T-helper 1 cell (primary cell): ENCODE results near the gene ACSL6.

Experiments
- DNase-seq, 5 donors: peaks; one replicate each; pipeline ENCODE4 v3.0.0-alpha.2; 2012 to 2020
- total RNA-seq, 4 donors: gene quantifications; one replicate each; lab custom pipeline; 2026; lab: John Stamatoyannopoulos, UW

The ACSL6 gene, protein sequence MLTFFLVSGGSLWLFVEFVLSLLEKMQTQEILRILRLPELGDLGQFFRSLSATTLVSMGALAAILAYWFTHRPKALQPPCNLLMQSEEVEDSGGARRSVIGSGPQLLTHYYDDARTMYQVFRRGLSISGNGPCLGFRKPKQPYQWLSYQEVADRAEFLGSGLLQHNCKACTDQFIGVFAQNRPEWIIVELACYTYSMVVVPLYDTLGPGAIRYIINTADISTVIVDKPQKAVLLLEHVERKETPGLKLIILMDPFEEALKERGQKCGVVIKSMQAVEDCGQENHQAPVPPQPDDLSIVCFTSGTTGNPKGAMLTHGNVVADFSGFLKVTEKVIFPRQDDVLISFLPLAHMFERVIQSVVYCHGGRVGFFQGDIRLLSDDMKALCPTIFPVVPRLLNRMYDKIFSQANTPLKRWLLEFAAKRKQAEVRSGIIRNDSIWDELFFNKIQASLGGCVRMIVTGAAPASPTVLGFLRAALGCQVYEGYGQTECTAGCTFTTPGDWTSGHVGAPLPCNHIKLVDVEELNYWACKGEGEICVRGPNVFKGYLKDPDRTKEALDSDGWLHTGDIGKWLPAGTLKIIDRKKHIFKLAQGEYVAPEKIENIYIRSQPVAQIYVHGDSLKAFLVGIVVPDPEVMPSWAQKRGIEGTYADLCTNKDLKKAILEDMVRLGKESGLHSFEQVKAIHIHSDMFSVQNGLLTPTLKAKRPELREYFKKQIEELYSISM
- total RNA-seq: 34.0 to 43.9 (median 39.2) reads per million in 4 donors

DNA sequence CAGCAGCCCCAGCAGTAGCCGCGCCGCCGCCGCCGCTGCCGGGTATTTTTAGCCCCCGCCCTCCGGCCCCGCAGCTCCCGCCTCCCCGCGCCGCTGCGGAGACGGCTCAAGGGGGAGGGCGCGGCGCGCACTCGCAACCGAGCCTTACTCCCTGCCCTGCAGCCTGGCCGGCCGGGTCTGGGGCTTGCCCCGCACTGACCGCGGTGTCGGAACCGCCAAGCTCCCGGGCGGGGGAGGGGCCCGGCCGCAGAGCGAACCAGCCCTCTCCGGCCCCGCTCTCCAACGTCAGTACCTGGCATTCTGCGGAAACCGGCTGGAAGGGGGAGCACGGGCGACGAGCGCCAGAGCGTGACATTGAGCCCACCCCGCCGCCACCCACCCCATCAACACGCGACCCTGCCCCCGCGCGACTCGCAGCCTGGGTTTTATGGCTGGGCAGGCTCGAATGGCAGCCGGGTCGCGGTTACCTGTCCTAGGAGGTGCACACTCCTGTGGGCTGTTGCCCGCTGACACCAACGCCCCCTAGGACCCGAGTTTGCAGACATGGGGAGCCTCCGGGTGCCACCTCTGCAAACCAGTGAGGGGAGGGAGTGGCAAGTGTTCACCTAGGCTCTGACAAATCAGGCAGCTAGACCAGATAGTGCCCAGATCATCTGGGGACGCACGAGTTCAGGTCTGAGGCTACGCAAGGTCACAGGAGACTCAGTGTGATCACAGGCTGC lies at the start of gene ACSL6:
Gene ACSL6, minus strand, starts transcription at position 37 of the 722 bp plus-strand sequence. CDS start 105 bp downstream, outside the sequence.
- DNase-seq: peak in 3 of 5 donors; percentile 36 to 51 (median 39)

DNA sequence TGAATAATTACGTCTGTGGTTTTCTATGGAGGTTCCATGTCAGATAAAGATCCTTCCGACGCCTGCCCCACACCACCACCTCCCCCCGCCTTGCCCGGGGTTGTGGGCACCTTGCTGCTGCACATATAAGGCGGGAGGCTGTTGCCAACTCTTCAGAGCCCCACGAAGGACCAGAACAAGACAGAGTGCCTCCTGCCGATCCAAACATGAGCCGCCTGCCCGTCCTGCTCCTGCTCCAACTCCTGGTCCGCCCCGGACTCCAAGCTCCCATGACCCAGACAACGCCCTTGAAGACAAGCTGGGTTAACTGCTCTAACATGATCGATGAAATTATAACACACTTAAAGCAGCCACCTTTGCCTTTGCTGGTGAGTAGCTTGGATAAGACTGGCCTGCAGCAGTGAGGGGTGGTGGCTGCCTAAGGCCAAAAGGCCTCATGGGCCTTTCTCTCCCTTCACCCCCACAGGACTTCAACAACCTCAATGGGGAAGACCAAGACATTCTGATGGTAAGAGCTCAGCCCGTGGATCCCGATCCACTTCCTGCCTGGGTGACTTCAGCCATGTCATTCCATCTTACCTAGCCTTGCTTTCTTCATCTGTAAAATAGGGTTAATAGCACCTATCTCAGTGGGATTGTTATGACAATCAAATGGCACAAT lies 49.2 kb upstream of the ACSL6 start, which contains the start of gene IL3:
Gene IL3, plus strand, starts transcription at position 155 of the 661 bp plus-strand sequence. Its CDS starts 52 bp downstream, at position 207.
- no peak for DNase-seq

DNA sequence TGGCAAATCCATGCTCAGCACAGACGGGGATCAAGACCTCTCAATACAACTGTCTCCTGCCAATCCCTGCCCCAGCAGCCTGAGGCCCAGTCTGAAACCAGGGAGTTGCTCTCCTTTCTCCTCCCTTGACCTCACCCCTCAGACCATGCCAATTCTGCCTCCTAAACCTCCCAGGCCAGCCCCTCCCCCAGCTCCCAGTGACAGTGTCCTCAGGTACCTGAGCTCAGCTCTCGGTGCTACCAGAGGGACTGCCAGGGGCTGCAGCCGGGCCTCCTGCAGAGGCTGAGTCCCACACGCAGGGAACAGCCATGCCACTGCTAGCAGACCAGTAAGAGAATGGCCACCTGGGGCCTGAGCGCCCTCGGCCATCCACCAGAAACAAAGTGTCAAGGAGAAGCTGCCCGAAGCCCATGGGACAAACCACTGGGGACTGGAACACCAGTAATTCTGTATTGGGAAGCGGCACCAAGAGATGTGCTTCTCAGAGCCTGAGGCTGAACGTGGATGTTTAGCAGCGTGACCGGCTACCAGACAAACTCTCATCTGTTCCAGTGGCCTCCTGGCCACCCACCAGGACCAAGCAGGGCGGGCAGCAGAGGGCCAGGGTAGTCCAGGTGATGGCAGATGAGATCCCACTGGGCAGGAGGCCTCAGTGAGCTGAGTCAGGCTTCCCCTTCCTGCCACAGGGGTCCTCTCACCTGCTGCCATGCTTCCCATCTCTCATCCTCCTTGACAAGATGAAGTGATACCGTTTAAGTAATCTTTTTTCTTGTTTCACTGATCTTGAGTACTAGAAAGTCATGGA lies 48.4 kb upstream of the ACSL6 start:
- DNase-seq: no peak

DNA sequence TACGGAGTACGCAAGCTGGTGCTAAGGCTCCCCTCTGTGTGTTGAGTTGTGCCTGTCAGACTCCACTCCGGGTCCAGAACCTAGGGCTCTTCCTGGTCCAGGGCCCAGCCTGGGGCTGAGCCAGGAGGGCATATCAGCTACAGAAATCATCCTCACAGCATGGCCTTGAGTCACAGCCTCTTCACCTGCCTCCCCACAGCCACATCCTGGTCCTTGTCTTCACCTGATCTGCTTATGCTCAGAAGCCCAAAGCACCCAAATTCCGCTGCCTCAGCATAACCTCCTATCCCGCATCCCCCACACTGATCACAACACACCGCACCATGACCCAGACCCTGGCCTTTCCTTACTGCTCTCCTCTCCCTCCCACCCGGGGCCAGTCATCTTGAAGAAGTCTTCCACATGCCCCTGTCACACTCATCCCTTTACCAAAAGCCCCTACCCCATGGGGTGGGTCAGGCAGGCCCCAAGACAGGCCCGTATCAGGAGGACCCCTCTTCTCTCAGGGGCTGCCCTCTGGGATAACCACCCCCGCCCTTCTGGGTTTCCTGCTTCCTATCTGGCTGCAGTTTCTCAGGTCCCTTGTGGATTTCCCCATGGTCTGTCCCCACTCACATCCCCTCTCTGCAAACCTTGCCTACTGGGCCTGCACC lies 47.7 kb upstream of the ACSL6 start:
- peak in 2 of 5 donors; percentile 18 to 29 for DNase-seq

DNA sequence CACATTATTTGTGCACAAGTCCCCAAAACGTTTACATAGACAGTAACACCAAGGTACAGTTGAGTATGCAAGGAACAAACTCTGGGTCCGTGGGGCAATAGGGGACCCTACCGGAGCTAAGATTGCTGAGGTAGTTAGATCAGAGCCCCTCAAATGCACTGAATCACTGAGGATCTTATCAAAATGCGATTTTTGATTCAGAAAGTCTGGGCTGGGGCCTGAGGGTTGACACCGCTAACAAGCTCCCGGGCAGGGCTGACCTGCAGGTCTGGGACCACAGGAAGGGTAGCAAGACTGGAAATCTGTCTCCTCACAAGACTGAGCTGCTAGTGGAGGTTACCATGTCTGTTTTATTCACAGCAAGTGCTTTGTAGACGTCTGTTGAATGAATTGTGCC lies 47.2 kb upstream of the ACSL6 start:
- no peak for DNase-seq

DNA sequence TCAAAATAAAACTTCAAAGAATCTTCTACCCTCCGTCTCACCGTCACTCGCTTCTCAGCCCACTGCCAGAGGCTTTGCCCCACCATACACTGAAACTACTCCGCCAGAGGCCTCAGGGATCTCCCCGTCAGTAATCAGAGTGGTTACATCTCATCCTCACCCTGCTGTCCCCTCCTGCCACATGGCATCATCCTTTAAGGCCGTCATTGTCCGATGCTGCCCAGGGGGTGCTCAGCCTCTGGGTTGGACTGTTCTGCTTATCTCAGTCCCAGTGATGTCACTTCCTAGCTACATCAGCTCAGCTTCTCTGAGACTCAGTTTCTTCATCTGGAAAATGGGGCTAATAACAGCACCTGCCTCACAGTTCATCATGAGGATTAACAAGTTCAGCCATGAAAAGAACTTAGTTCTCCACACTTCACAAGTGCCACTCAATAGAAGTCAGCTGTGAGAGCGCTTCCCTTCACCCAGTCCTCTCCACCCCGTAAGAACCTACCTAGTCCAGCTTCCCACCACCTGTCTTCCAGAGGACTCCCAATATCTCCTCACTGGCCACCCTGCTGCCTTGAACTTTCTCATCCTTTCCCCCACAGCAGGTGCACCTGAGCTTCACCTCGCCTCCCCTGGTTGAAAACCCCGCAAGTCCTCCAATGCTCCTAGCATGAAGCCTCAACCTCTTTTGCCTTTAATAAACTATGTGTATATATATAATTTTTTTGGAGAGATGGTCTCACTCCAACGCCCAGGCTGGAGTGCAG lies 46.2 kb upstream of the ACSL6 start:
- DNase-seq: no peak

DNA sequence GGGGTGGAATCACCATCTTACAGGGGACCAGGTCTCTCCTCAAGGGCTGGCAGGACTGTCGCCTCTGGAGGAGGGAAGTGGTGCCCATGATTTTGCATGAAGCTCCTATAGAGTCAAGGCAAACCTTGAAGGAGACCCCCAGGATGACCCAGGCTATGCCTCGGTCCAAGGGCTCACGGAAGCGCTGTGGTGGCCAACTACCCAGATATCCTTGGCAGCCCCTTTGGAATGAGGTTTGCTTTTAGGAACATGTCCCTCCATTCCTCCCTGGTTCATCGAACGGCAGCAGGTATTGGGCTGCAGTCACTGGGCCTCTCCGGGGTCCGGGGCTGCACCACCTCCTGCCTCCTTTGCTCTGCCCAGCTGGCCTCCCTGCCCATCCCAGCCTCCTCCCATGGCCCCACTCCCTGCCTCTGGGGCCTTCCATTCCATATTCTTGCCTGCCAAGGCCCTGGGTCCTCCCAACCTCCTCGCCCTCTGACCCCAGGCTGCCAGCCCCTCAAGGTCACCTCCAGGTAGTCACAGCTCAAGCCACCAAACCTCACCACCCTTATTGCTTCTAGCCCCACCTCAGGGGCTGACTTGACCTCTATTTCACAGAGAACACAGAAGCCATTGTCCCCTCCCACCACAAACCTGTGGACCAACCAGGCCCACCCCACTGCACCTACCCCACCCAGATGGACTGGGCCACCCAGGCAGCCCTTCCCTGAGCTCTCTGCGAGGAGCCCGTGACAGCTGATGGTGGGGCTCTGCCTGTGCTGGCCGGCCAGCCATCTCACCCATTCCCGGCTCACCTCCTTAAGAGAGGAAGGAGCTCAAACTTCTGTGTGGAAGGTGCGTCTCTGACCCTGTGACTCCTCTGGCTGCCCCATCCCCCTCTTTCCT lies 45.4 kb upstream of the ACSL6 start:
- peak in 1 of 5 donors; percentile 11 for DNase-seq

DNA sequence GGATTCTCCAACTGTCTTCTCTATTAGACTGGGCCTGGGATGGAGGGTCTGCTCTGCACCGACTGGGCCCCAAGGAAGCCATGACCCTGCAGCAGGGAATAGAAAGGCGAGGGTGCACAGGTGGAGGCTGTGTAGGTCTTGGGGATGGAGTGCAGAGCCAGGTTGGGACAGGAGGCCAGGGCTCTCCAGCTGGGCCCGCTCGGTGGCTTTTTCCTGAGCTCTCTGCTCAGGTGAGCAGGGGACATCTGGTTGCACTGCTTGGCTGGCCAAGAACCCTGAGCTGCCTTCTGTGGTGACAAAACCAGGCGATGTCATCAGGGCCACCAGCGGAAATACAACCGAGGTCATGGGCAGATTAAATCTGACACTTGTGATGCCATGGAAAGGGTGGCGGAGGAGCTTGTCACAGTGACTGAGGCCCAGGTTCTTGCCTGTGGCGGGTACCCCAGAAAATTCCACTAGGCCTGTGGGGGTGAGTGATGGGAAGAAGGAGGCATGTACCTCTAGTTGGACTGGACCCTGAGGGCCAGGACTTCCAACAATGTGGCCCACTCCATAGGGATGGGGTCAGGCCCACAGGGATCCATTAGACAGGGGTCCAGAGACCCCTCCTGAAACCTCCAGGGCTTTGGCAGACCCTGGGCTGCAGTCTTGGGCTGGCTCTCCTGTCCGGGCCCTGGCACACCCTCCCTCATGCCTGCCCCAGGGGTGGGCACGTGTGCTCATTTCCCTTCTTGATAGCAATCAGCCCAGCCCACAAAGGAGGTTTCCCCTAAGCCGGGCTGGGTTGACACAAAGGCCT lies 44.6 kb upstream of the ACSL6 start:
- peak; percentile 38 to 54 (median 46) for DNase-seq

DNA sequence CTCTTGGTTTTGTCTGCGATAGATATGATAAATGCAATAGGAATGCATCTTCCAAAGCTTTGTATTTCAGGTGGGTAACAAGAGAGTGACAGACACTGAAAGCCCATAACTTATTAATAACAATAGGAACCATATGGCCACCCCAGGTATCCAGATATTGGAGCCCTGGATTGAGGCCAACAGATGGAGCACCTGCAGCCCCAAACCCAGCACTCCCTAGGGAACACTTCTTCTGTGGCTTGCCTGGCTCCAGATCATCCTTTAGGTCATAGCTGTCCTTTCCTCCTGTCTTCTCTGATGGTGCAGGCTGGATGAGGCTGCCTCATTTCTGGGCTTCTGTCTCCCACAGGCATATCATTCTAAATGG lies 44.0 kb upstream of the ACSL6 start:
- no peak for DNase-seq

DNA sequence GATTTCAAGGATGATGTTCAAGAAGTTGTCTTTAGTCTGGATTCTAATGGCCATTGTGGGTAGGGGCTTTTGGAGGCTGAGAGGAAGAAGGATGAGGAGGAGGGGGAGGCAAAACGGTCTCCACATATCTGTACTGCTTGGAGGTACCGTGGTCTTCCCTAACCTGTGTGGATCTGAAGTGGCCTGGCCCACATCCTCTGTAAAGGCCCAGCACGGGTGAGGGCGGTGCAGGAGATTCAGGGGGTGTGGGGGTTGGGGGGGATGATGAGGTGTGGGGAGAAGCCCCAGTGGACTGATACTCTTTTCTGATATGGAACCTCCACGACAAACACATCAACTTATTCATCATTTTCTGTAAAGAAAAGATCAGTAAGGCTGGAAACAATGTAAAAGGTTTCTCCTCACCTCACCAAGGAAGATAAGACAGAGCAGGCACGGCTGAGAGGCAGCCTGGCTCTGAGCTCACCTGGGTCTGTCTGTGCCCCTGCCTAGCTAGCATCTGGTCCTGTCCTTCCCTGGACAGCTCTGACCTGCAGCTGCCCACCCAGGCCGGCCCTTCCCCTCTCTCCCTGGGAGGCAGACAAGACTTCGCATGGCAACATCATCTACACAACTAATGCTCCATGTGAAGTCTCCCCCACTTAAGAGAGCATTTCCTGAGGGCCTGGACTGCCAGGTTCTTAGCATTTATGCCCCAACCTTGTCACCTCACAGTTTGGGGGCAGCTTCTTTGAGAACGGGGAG lies 43.4 kb upstream of the ACSL6 start:
- DNase-seq: no peak

DNA sequence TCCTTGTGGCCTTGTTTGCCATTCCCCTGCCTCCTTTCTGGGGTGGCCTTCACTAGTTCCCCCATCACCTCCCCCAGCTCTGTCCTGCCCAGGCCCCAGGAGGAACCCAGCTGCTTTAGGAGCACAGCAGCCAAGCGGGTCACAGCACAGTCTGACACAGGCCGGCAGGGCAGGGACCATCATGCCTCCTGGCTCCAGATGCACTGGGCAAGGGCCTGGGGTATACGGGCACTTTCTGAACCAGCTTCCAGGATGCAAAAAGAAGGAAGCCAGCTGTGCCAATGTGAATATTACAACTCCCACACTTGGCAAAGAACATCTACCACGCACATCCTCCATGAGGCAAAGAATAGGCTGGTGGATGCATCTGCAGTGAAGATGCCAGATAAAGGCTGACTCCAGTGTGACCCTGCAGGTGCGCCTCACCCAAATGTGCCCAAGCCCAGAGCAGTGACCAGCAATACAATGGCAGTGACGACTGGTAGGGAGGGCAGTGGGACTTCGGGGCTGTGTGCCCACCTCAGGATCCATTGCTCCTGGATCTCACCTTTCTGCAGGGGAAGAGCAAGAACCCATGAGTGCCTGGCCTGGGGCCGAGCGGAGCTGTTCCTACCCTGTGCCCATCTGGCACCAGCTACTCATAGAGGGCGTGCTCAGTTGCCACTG lies 42.7 kb upstream of the ACSL6 start:
- no peak for DNase-seq

DNA sequence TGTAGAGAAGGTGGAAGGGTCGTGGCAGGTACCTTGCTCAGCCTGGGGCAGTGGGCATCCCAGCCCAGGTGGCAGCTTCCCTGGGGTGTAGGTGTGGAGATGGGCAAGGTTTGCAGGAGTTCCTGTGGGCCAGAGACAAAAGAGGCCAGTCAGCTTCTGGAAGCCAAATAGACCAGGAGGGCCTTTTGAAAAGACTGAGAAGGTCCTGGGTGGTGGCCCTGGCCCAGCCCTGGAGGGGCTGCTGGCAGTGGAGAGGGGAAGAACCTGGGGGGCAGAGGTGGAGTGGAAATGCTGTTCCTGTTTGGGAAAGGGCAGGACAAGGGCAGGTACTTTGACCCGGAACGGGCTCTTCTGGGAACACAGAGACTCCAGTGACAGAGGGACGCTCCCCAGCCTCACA lies 42.0 kb upstream of the ACSL6 start:
- no peak for DNase-seq

DNA sequence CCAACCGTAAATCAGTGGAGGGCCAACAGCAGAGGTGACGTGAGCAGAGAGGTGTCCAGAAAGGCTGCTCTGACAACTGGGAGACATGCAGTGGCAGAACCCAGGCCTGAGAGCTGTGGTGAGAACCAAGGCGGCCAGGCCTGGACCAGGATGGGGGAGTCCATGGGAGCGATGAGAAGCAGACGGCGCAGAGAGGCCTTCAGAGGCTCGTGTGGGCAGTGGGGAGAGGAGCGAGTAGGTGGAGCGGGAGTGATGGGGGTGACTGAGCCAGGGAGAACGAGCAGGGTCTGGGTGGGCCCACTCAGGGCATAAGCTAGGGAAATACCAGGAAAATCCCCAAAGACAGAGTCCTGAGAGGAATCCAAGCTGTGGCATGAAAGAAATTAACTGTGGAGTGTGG lies 41.1 kb upstream of the ACSL6 start:
- DNase-seq: no peak

DNA sequence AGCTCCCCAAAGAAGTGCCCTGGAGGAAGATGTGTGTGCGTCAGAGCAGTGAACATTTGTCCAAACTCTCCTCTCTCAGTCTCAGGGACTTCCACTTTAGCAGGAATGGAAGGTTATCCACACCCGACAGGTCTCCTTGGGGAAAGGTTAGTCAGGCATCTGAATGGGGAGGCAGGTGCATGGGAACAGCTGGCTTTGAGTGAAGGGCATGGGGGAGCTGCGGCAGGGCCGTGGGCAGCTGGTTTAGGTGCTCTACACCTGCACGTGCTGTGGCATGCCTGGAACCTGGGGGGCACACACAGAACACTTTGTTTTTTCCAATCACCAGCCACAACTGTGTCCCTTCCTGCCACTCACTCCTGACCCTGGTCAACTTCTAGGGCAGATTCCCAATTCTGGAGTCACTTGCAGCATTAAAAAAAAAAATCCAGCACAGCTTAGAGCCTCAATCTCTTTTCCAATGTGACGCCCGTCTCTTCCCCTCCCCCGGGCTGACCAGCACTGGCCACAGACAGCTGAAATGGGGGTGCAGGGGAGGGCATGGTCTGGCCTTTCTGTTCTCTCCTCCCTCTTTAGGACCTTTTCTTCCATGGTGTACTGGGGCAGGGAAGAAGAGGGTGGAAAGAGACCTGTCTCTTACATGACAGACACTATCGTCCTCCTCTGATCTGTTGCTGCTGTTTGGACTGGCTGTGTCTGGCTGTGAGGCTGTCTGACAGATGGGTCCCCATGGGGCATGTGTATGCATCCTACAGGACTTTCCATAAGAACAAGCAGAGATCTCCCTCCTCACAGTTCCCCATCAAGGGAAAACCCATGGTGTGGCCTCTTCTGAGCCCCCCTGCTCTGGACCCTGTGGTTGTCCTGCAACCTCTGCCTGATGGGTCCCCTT lies 39.4 kb upstream of the ACSL6 start:
- DNase-seq: no peak

DNA sequence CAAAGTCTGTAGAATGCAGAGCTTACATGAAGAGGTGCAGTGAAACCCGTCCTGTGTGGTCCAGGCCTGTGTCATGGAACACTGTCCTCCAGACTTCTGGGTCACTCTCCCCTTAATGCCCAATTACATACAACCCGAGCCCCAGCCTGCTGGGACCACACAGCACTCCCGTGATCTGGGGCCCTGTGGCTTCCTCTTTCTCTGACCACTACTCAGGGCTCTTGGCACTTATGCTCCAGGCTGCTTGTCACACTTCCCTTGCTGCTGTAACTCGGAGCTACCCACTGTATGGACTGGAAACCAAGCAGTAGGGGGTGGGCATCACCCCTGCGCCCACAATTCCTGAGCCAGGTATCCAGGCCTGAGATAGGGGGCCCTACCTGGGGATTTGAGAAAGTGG lies 38.7 kb upstream of the ACSL6 start:
- no peak for DNase-seq

DNA sequence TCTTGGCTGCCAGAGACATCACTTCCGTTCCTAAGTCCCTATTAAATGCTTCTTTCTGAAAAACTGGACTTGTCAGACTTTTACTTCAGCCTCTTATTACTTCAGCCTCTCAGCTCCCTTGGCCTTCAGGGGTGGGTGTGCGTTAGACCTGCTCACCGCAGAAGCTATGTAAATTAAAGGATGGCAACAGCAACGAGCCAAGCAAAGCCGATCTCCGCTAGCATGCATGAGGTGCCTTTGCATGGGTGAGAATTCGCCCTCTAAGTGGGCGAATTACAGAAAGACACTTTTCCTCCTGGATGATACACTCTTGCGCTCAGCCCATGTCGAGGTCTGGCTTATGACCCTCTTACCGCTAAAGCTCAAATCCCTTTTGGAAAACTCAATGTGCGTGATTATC lies 38.1 kb upstream of the ACSL6 start:
- DNase-seq: no peak
